WTC11 (cell line): ENCODE measurements around the gene OR6C6. TPM values are rescaled to one million over a fixed set of nuclear protein-coding genes. Genes with fewer than 3 reads are reported as not detected.

Experiments
- ATAC-seq: fragments of 200-7000 bp; cut with Tn5 transposase; 2 replicates; pipeline ENCODE4 v1.10.0; 2021; ENCODE audit warnings: mild to moderate bottlenecking, moderate library complexity
- CTCF ChIA-PET: fragments of 300-600 bp; sonication (Branson Sonifier 250); formaldehyde crosslinking; loops from one replicate; lab custom pipeline; 2021; ENCODE audit warnings: antibody characterized with exemption; lab: Charles Lee
- POLR2A ChIA-PET: fragments of 350-600 bp; sonication (Branson Sonifier 250); formaldehyde crosslinking; loops from one replicate; lab custom pipeline; 2021; ENCODE audit warnings: antibody characterized with exemption; lab: Charles Lee
- DNase-seq: peaks from one replicate; pipeline ENCODE4 v3.0.0; 2021; ENCODE audit warnings: low spot score
- H3K27ac Mint-ChIP-seq: 2 replicates; pipeline ENCODE4 v1.8.0; 2021; ENCODE audit warnings: mixed read lengths
- H3K27me3 Mint-ChIP-seq: 2 replicates; pipeline ENCODE4 v1.8.0; 2021; ENCODE audit warnings: low read depth, mild to moderate bottlenecking, moderate library complexity, mixed read lengths
- H3K36me3 Mint-ChIP-seq: 2 replicates; pipeline ENCODE4 v1.8.0; 2021; ENCODE audit warnings: mixed read lengths
- H3K4me1 Mint-ChIP-seq: 2 replicates; pipeline ENCODE4 v1.8.0; 2022; ENCODE audit warnings: mixed read lengths
- H3K4me3 Mint-ChIP-seq: 2 replicates; pipeline ENCODE4 v1.8.0; 2021; ENCODE audit warnings: mild to moderate bottlenecking, moderate library complexity, mixed read lengths
- H3K9me3 Mint-ChIP-seq: 2 replicates; pipeline ENCODE4 v1.8.0; 2021; ENCODE audit warnings: mixed read lengths
- CREM ChIP-seq: sonication (generic); formaldehyde crosslinking; IDR thresholded peaks from 2 replicates; pipeline ENCODE4 v1.8.1; 2022; ENCODE audit warnings: mild to moderate bottlenecking, missing genetic modification reagents, moderate library complexity
- ELF4 ChIP-seq: sonication (generic); formaldehyde crosslinking; IDR thresholded peaks from 2 replicates; pipeline ENCODE4 v1.8.1; 2022; ENCODE audit warnings: low read depth, mild to moderate bottlenecking, moderate library complexity, missing genetic modification reagents
- EMX1 ChIP-seq: fragments of 250-450 bp; sonication (Bioruptor Pico); IDR thresholded peaks from 2 replicates; pipeline ENCODE4 v1.8.0; 2021; ENCODE audit warnings: mild to moderate bottlenecking
- ESRRA ChIP-seq: sonication (generic); formaldehyde crosslinking; IDR thresholded peaks from 2 replicates; pipeline ENCODE4 v1.8.1; 2022; ENCODE audit warnings: mild to moderate bottlenecking, missing genetic modification reagents, borderline replicate concordance
- FOXP1 ChIP-seq: sonication (generic); formaldehyde crosslinking; IDR thresholded peaks from 2 replicates; pipeline ENCODE4 v1.8.0; 2022; ENCODE audit warnings: missing genetic modification reagents, mild to moderate bottlenecking, moderate library complexity, borderline replicate concordance
- HMGA2 ChIP-seq: fragments of 250-450 bp; sonication (Bioruptor Pico); IDR thresholded peaks from 2 replicates; pipeline ENCODE4 v1.4.0; 2021; ENCODE audit warnings: mild to moderate bottlenecking, moderate library complexity
- NFE2L1 ChIP-seq: sonication (generic); formaldehyde crosslinking; IDR thresholded peaks from 2 replicates; pipeline ENCODE4 v1.8.1; 2023; ENCODE audit warnings: missing genetic modification reagents
- RELA ChIP-seq: sonication (generic); formaldehyde crosslinking; IDR thresholded peaks from 2 replicates; pipeline ENCODE4 v1.8.1; 2022; ENCODE audit warnings: missing genetic modification reagents, mild to moderate bottlenecking, borderline replicate concordance
- RORB ChIP-seq: fragments of 250-450 bp; sonication (Bioruptor Pico); IDR thresholded peaks from 2 replicates; pipeline ENCODE4 v1.9.0; 2021; ENCODE audit warnings: mild to moderate bottlenecking
- SMAD4 ChIP-seq: sonication (generic); formaldehyde crosslinking; IDR thresholded peaks from 2 replicates; pipeline ENCODE4 v1.8.0; 2022; ENCODE audit warnings: mild to moderate bottlenecking, missing genetic modification reagents
- TP53 ChIP-seq: sonication (generic); formaldehyde crosslinking; IDR thresholded peaks from 2 replicates; pipeline ENCODE4 v1.8.1; 2023; ENCODE audit warnings: mild to moderate bottlenecking, missing genetic modification reagents
- ZNF263 ChIP-seq: sonication (generic); formaldehyde crosslinking; IDR thresholded peaks from 2 replicates; pipeline ENCODE4 v1.8.1; 2022; ENCODE audit warnings: low read depth, mild to moderate bottlenecking, moderate library complexity, missing genetic modification reagents
- ZNF317 ChIP-seq: sonication (generic); formaldehyde crosslinking; IDR thresholded peaks from 2 replicates; pipeline ENCODE4 v1.8.1; 2023; ENCODE audit warnings: low read depth, mild to moderate bottlenecking, moderate library complexity, missing genetic modification reagents, borderline replicate concordance
- ZNF396 ChIP-seq: fragments of 250-450 bp; sonication (Bioruptor Pico); IDR thresholded peaks from 2 replicates; pipeline ENCODE4 v1.8.0; 2021; ENCODE audit warnings: mild to moderate bottlenecking, moderate library complexity, borderline replicate concordance
- ZNF423 ChIP-seq: fragments of 250-450 bp; sonication (Bioruptor Pico); IDR thresholded peaks from 2 replicates; pipeline ENCODE4 v2.1.2; 2022; ENCODE audit warnings: mild to moderate bottlenecking, moderate library complexity
- total RNA-seq: library from RNA; stranded (reverse); gene quantifications from 3 replicates; pipeline ENCODE4 v1.2.3, GENCODE V29; 2021
- TF ChIP-seq, protein P1 (sequence below): sonication (generic); formaldehyde crosslinking; IDR thresholded peaks from 2 replicates; pipeline ENCODE4 v1.8.0; 2022; ENCODE audit warnings: missing genetic modification reagents
- TF ChIP-seq, protein P2 (sequence below): fragments of 250-450 bp; sonication (Bioruptor Pico); IDR thresholded peaks from 2 replicates; pipeline ENCODE4 v1.9.0; 2021; ENCODE audit warnings: mild to moderate bottlenecking, borderline replicate concordance
- TF ChIP-seq, protein P3 (sequence below): sonication (generic); formaldehyde crosslinking; IDR thresholded peaks from 2 replicates; pipeline ENCODE4 v1.8.1; 2023; ENCODE audit warnings: mild to moderate bottlenecking, missing genetic modification reagents
- TF ChIP-seq, protein P4 (sequence below): sonication (generic); formaldehyde crosslinking; IDR thresholded peaks from 2 replicates; pipeline ENCODE4 v1.8.1; 2023; ENCODE audit warnings: mild to moderate bottlenecking, missing genetic modification reagents, borderline replicate concordance
- TF ChIP-seq, protein P5 (sequence below): sonication (generic); formaldehyde crosslinking; IDR thresholded peaks from 2 replicates; pipeline ENCODE4 v1.8.1; 2022; ENCODE audit warnings: mild to moderate bottlenecking, moderate library complexity, missing genetic modification reagents
- TF ChIP-seq, protein P6 (sequence below): sonication (generic); formaldehyde crosslinking; IDR thresholded peaks from 2 replicates; pipeline ENCODE4 v1.8.1; 2022; ENCODE audit warnings: missing genetic modification reagents, borderline replicate concordance

The OR6C6 gene
- total RNA-seq, 1 experiment from 2014 or later, result not detected

DNA sequence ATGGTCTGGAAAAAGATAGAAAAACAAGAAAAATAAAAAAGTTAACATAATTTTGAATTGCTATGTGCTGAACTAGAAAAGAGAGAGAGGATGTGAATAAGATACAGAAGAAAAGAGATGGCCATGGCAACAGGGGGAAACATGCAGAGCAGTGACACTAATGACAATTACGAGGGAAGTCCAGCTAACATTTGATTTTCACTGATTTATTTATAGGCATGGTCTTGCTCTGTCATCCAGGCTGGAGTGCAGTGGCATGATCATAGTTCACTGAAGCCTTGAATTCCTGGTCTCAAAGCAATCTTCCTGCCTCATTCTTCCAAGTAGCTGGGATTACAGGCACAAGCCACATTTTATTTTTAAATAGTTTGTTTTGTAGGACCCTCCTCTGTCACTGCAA lies 50.2 kb downstream of the OR6C6 start (continued):
- TF ChIP-seq EMX1 (CRISPR knock-in tag), result no peak
- TF ChIP-seq ESRRA (CRISPR knock-in tag), result no peak
- TF ChIP-seq, protein P1, sequence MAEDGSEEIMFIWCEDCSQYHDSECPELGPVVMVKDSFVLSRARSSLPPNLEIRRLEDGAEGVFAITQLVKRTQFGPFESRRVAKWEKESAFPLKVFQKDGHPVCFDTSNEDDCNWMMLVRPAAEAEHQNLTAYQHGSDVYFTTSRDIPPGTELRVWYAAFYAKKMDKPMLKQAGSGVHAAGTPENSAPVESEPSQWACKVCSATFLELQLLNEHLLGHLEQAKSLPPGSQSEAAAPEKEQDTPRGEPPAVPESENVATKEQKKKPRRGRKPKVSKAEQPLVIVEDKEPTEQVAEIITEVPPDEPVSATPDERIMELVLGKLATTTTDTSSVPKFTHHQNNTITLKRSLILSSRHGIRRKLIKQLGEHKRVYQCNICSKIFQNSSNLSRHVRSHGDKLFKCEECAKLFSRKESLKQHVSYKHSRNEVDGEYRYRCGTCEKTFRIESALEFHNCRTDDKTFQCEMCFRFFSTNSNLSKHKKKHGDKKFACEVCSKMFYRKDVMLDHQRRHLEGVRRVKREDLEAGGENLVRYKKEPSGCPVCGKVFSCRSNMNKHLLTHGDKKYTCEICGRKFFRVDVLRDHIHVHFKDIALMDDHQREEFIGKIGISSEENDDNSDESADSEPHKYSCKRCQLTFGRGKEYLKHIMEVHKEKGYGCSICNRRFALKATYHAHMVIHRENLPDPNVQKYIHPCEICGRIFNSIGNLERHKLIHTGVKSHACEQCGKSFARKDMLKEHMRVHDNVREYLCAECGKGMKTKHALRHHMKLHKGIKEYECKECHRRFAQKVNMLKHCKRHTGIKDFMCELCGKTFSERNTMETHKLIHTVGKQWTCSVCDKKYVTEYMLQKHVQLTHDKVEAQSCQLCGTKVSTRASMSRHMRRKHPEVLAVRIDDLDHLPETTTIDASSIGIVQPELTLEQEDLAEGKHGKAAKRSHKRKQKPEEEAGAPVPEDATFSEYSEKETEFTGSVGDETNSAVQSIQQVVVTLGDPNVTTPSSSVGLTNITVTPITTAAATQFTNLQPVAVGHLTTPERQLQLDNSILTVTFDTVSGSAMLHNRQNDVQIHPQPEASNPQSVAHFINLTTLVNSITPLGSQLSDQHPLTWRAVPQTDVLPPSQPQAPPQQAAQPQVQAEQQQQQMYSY (CRISPR knock-in tag), result no peak
- TF ChIP-seq, protein P2, sequence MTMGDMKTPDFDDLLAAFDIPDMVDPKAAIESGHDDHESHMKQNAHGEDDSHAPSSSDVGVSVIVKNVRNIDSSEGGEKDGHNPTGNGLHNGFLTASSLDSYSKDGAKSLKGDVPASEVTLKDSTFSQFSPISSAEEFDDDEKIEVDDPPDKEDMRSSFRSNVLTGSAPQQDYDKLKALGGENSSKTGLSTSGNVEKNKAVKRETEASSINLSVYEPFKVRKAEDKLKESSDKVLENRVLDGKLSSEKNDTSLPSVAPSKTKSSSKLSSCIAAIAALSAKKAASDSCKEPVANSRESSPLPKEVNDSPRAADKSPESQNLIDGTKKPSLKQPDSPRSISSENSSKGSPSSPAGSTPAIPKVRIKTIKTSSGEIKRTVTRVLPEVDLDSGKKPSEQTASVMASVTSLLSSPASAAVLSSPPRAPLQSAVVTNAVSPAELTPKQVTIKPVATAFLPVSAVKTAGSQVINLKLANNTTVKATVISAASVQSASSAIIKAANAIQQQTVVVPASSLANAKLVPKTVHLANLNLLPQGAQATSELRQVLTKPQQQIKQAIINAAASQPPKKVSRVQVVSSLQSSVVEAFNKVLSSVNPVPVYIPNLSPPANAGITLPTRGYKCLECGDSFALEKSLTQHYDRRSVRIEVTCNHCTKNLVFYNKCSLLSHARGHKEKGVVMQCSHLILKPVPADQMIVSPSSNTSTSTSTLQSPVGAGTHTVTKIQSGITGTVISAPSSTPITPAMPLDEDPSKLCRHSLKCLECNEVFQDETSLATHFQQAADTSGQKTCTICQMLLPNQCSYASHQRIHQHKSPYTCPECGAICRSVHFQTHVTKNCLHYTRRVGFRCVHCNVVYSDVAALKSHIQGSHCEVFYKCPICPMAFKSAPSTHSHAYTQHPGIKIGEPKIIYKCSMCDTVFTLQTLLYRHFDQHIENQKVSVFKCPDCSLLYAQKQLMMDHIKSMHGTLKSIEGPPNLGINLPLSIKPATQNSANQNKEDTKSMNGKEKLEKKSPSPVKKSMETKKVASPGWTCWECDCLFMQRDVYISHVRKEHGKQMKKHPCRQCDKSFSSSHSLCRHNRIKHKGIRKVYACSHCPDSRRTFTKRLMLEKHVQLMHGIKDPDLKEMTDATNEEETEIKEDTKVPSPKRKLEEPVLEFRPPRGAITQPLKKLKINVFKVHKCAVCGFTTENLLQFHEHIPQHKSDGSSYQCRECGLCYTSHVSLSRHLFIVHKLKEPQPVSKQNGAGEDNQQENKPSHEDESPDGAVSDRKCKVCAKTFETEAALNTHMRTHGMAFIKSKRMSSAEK (CRISPR knock-in tag), result no peak
- no peak for TF ChIP-seq ELF4
- TF ChIP-seq HMGA2, result no peak

DNA sequence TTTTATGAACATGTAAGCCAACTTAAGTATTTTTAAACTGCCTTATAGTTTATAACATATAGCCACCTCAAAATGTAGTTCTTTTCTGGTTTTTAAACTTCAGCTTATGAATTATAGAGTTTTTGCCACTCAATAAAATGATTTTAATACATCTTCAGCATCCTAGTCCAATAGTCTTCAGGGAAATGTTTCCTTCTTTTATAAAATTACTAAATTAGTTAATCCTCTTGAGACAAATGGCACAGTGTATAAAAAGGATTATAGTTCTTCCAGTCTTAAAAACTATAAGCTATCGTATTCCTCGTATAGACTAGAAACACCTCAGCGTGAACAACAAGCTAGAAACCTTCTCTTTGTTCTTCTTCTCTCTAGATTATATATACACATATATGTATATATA lies 52.1 kb downstream of the OR6C6 start, which contains the start of gene OR6C74:
Gene OR6C74, plus strand, starts transcription at position 301 of the 400 bp plus-strand sequence. CDS start 2,679 bp downstream, outside the sequence.
- ATAC-seq (no peak), DNase-seq (no peak)
- H3K27ac Mint-ChIP-seq, result no peak within 1 kb of the TSS
- no peaks in the 10 kb centered on the region for H3K27me3 Mint-ChIP-seq
- POLR2A ChIA-PET, result no interaction called here
- H3K36me3 Mint-ChIP-seq, result no peaks in the 10 kb centered on the region
- CTCF ChIA-PET, result no interaction called here
- no peaks in the 10 kb centered on the region for H3K9me3 Mint-ChIP-seq
- TF ChIP-seq ZNF263, result no peak
- no peak for TF ChIP-seq ZNF423 (CRISPR knock-in tag)
- no peak for TF ChIP-seq ZNF396
- TF ChIP-seq, protein P3, sequence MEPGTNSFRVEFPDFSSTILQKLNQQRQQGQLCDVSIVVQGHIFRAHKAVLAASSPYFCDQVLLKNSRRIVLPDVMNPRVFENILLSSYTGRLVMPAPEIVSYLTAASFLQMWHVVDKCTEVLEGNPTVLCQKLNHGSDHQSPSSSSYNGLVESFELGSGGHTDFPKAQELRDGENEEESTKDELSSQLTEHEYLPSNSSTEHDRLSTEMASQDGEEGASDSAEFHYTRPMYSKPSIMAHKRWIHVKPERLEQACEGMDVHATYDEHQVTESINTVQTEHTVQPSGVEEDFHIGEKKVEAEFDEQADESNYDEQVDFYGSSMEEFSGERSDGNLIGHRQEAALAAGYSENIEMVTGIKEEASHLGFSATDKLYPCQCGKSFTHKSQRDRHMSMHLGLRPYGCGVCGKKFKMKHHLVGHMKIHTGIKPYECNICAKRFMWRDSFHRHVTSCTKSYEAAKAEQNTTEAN (CRISPR knock-in tag), result no peak
- no peak for TF ChIP-seq ZNF317
- no peak for TF ChIP-seq SMAD4 (CRISPR knock-in tag)
- TF ChIP-seq, protein P4, sequence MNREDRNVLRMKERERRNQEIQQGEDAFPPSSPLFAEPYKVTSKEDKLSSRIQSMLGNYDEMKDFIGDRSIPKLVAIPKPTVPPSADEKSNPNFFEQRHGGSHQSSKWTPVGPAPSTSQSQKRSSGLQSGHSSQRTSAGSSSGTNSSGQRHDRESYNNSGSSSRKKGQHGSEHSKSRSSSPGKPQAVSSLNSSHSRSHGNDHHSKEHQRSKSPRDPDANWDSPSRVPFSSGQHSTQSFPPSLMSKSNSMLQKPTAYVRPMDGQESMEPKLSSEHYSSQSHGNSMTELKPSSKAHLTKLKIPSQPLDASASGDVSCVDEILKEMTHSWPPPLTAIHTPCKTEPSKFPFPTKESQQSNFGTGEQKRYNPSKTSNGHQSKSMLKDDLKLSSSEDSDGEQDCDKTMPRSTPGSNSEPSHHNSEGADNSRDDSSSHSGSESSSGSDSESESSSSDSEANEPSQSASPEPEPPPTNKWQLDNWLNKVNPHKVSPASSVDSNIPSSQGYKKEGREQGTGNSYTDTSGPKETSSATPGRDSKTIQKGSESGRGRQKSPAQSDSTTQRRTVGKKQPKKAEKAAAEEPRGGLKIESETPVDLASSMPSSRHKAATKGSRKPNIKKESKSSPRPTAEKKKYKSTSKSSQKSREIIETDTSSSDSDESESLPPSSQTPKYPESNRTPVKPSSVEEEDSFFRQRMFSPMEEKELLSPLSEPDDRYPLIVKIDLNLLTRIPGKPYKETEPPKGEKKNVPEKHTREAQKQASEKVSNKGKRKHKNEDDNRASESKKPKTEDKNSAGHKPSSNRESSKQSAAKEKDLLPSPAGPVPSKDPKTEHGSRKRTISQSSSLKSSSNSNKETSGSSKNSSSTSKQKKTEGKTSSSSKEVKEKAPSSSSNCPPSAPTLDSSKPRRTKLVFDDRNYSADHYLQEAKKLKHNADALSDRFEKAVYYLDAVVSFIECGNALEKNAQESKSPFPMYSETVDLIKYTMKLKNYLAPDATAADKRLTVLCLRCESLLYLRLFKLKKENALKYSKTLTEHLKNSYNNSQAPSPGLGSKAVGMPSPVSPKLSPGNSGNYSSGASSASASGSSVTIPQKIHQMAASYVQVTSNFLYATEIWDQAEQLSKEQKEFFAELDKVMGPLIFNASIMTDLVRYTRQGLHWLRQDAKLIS (CRISPR knock-in tag), result no peak
- no peak for TF ChIP-seq RORB
- TF ChIP-seq RELA, result no peak
- TF ChIP-seq, protein P5, sequence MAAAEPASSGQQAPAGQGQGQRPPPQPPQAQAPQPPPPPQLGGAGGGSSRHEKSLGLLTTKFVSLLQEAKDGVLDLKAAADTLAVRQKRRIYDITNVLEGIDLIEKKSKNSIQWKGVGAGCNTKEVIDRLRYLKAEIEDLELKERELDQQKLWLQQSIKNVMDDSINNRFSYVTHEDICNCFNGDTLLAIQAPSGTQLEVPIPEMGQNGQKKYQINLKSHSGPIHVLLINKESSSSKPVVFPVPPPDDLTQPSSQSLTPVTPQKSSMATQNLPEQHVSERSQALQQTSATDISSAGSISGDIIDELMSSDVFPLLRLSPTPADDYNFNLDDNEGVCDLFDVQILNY (CRISPR knock-in tag), result no peak
- no peak for TF ChIP-seq CREM (CRISPR knock-in tag)
- TF ChIP-seq, protein P6, sequence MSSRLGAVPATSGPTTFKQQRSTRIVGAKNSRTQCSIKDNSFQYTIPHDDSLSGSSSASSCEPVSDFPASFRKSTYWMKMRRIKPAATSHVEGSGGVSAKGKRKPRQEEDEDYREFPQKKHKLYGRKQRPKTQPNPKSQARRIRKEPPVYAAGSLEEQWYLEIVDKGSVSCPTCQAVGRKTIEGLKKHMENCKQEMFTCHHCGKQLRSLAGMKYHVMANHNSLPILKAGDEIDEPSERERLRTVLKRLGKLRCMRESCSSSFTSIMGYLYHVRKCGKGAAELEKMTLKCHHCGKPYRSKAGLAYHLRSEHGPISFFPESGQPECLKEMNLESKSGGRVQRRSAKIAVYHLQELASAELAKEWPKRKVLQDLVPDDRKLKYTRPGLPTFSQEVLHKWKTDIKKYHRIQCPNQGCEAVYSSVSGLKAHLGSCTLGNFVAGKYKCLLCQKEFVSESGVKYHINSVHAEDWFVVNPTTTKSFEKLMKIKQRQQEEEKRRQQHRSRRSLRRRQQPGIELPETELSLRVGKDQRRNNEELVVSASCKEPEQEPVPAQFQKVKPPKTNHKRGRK (CRISPR knock-in tag), result no peak
- no peak for TF ChIP-seq FOXP1 (CRISPR knock-in tag)
- TF ChIP-seq TP53 (CRISPR knock-in tag), result no peak
- TF ChIP-seq NFE2L1 (CRISPR knock-in tag), result no peak
- TF ChIP-seq, all 79 proteins: peak for 0
- no peaks in the 10 kb centered on the region for H3K4me1 Mint-ChIP-seq
- no peak within 1 kb of the TSS for H3K4me3 Mint-ChIP-seq
